GM19351 (cell line): ENCODE results near the gene CPNE9.

Experiments
- ATAC-seq: cut with Tn5 transposase; IDR thresholded peaks from one replicate; pipeline ENCODE4 v1.9.1; 2021; ENCODE audit warnings: mild to moderate bottlenecking, moderate library complexity; ENCODE audit not compliant: unreplicated experiment

CPNE9 gene

DNA sequence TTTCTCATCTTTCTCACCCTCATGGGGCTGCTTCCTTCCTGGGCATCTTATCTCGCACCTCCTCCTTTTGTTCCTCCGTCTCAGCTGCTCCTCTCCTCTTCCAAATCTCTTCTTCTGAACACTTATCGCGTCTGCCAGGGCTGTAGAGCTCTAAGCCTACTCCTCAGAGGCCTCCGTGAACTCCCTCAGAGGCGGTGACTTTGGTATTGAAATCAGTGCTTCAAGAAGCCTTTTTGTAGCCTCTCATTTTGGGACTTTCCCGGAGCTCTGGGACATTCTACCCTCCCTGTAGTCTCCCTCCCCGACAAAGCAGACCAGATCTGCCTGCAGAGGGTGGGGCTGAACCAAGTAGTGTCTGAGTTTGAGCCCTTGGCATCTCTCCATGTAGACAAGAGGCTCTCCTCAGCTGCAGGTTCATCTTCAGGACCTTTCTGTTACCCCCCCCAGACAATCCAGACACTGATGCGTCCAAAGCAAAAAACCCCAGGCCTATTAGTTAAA lies 17.5 kb upstream of the CPNE9 start:
- ATAC-seq = no peak

DNA sequence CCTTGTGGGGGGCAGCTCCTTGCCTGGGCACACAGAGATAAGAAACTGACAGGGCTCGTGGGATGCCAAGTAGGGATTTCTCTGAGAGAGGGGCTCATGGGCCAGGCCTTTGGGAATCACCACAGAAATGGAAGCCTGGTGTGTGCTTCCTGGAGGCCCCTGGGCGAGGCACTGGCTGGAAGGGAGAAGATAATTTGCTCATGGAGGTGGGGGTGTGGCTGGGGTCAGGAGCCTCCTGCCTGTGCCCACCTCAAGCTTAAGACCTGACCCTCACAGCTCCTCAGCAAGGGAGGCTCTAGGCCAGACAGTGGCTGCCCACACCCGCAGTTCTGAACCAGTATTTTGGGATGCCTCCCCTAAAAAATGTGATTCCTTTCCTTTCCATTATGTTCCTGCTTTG lies 16.9 kb upstream of the CPNE9 start:
- ATAC-seq = no peak

DNA sequence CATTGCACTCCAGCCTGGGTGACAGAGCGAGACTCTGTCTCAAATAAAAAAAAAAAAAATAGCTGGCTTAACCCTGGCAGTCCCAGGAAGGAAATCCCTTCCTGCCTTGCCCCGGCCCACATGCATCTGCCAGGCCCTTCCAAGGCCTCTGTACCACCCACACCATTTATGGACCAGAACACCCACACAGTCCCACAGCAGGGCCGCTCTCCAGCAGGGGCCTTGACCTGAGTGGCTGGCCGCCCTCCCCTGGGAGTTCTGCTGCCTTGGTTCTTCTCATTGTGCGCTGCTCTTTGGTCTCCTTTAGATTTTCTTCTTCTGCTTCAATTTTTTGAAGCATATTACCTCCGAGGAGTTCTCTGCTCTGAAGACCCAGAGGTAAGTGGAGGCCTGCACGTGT lies 16.1 kb upstream of the CPNE9 start:
- no peak for ATAC-seq

DNA sequence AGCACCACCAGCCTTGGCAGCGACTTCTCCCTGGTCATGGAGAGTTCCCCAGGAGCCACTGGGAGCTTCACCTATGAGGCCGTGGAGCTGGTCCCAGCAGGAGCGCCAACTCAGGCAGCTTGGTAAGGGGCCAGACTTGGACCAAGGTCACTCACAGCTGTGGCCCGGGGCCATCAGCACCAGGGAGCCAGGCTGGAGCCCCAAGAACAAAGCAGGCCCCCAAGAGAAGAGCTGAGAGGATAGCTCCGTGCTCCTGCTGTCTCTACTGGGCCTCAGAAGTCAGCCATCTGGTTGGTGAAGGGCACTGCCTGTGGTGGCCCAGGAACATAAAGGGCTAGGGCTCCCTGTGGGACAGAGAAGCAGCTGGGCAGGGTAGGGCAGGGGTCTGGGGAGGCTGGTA lies 14.7 kb upstream of the CPNE9 start:
- ATAC-seq = no peak

DNA sequence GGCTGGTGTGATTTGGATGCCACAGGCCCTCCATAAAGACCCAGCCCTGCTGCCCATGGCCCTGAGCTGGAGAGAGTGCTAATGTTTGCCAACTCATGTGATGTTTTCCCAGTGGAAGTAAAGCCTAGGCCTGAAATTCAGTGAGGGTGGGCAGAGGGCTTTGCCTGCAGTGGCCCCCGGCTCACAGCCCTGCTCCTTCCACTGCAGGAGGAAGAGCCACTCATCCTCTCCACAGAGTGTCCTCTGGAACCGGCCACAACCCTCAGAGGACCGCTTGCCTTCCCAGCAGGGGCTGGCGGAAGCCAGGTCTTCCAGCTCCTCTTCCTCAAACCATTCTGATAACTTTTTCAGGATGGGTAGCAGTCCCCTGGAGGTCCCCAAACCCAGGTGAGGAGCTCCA lies 13.9 kb upstream of the CPNE9 start:
- no peak for ATAC-seq

DNA sequence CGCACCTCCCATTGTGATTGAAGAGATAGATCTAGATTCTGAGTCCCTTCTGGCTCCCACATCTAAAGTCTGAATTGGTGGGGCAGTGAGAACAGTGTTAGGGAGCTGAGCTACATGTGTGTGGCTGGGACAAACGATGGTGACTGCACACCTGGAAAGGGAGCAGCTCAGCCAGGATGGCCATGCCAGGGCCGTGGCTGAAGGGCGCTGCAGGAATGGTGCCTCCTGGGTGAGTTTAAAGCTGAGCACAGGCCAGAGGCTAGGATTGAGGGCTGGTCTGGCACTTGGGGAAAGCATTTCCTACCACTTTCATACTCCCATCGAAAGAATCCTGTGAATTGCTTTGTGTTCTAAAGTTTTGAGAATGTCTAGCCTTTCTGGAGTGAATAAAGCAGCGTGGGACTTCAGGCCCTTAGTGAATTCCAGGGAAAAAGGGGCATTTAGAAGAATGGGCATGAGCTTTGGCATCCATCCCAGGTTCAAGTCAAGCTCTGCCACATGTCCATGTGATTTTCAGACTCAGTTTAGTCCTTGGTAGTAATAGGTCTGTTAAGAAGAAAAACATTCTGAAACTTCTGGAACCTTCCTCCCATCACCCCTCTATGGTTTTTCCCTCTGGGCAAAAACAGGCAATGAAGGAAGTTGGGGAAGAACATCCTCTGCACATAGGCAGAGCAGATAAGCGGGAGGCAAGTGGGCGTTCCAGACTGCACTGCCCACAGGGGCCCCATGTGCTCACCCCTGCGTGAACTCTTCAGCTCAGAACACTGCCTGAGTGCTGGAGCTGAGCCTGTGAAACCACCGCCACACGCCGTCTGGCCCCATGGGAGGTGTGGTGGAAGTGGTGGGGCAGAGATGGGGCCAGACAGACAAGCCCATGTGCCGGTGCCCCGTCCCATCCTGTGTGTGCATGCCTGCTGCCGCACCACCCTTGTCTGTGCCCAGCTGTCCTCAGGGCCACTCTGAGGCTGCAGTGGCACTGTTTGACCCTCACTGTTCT lies 12.9 kb upstream of the CPNE9 start:
- ATAC-seq = peak; percentile 99

DNA sequence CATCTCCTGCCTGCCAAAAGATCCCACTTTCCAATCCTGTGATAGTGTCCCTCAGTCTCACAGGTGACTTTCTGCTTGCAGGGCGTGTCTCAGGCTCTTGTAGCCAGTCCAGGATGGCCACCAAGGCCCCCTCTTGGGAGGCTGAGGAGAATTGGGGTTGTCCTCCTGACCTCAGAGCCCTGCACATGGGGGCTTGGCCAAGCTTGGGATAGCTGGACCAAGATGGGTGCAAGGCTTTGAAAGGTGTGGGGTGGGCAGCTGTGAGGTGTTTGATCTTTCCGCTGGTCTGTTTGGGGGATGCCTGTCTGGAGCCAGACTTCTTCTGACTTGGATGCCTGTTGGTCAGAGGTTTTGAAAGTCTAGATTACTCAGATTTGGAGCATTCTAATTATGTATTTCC lies 12.0 kb upstream of the CPNE9 start:
- no peak for ATAC-seq

DNA sequence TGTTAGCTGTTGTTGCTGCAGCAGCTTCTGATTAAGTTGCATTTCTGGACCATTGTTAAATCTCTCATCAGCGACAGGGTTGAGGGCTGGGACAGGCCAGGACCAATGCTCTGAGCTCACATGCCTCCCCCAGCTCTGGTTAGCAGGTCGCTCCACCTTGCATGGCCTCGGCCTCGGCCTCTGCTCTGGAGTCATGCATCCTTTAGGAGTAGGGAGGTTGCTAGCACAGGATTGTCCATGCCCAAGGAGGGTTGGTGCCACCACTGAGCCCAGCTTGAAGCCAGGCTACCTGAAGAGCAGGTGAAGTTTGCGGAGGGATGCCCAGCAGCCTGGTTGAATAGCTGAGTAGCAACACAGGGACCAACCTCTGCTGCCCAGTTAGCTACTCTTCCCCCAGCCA lies 11.2 kb upstream of the CPNE9 start:
- ATAC-seq = no peak

DNA sequence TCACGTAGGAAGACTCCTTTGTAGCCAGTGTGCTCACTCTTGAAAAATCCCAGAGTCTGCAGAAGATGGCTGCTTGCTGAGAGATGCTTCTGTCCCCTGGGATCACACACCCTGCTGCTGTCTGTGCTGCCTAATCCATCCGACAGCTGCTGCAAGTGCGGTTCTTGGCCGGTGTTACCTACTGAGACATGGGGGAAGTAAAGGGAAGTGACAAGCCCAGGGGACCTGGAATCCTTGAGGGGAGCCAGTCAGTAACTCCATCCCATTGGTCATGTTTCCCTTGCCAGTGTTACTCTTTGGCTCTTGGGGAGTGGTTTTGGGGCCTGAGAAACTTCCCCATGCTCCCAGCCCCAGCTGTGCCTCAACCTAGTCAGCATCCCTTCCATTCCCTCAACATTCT lies 8.3 kb upstream of the CPNE9 start:
- ATAC-seq = no peak

DNA sequence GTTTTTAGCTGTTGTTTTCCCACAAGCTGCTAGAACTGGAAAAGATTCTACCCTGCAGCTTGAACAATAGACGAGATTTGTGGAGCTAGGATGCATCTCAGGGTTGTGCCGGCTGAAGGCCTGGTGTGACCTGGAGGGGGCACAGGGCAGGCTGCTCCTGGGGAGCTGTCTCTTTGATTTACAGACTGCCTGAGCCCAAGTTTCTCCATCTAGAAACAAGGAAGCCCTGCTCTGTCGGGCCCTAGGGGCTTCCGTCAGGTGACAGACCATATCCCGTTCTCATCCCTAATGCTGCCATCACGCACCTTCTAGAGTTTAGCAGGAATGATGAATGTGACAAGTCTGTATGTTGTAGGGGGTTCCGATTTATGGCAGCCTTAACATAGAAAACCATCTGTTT lies 7.9 kb upstream of the CPNE9 start:
- ATAC-seq = no peak

DNA sequence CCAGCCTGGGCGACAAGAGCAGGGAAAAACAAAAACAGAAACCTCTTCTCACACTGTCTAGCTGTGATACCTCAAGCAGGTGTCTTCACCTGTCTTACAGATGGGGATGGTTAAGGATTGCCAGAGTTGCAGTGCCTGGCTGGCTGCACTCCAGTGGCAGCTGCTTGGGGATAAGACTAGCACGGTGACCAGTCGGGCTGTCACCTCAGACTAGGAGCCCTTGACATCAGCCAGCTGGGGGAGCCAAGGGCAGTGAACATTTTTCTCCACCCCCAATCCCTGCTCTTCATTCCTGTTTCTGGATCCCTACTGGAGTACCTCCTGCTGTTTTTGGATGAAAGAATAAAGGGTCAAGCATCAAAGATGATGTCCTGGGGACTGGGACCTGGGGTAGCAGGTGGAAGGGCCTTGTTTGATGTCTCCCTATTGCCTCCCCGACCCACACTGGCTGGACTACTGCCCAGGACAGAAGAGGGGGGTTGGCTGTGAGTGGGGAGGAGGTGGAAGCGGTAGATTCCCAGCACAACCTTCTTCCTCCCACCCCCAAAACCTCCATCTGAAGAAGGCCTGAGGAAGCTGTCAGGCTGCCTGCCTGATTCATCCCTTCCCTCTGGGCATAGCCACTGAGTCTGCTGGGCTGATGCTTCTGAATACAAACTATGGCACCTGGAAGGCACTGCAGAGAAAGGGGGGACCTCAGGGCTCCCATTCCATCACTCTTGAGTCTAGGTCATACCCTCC lies 7.0 kb upstream of the CPNE9 start:
- no peak for ATAC-seq

DNA sequence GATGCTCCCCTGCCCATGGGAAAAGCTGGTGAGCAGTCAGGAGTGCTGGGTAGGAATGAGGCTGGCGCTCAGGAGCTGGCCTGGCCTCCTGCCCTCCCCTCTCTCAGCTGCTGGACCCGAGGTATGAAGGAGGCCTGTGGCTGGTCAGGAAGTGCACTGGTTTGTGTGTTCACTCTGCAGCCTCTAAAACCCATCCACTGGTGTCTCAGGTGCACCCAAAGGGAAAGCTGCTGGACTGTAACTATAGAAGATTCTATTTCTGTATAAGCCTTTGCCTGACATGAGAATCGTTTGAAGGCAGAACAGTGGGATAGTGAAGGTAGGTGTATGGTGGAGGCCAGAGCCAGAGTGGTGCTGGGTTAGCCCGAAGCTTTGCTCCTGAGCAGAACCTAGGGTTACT lies 5.7 kb upstream of the CPNE9 start:
- no peak for ATAC-seq

DNA sequence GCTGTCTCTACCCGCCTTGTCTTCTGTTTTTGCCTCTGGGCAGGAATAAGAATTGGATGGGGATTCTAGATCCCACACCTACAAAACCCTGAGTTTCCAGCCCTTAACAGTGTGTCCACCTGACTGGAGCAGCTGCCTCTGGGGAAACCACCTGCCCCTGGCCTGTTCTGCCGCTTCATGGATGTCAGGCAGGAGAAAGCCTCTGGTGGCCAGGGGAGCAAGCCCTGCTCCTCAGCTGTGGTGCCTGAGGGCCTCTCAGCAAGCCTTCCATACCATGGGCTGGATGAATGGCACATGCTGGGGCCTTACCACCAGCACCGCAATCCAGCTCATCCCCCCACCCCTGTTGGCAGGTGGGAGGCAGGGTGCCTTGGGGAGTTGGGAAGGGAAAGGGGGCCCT lies 5.3 kb upstream of the CPNE9 start:
- ATAC-seq = no peak

DNA sequence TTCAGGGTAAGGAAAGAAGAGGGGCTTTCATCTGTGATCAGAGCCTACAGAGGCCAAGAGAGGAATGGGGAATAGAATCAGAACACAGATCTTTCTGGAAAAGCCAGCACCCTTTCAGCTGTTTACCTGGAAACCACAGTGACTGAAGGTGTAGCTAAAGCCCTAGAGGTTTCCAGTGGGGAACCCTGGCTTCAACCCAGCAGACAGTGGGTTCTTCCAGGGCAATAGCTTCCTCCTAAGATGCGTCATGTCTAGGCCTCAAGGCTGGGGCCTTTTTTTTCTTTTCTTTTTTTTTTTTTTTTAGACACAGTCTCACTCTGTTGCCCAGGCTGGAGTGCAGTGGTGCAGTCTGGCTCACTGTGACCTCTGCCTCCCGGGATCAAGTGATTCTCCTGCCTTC lies 3.1 kb upstream of the CPNE9 start:
- no peak for ATAC-seq

DNA sequence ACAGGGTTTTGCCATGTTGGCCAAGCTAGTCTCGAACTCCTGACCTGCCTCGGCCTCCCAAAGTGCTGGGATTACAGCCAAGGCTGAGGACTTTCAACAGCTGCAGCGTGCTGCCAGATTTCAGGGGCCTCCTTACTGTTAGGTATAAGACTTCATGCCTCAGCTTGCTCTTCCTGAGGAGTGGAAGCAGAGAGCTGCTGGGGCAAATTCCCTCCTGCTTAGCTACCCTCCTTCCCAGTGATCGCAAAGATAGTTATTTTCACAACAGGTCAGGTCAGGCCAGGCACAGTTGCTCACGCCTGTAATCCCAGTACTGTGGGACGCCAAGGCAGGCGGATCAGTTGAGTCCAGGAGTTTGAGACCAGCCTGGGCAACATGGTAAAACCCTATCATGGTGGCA lies 2.6 kb upstream of the CPNE9 start:
- ATAC-seq = no peak

DNA sequence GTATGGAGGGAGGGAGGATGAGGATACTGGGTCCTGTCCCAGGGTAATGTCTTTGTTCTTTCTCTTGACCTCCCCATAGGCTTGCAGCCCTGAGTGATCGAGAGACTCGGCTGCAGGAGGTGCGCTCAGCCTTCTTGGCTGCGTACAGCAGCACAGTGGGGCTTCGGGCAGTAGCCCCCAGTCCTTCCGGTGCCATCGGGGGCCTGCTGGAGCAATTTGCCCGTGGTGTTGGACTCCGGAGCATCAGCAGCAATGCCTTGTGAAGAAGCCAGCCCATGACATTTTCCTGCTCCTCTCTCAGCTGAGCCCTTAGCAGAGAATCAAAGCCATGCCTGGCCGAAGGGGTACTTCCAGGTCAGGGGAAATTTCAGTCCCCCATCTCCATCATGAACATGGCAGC lies 1.9 kb upstream of the CPNE9 start:
- ATAC-seq = no peak

DNA sequence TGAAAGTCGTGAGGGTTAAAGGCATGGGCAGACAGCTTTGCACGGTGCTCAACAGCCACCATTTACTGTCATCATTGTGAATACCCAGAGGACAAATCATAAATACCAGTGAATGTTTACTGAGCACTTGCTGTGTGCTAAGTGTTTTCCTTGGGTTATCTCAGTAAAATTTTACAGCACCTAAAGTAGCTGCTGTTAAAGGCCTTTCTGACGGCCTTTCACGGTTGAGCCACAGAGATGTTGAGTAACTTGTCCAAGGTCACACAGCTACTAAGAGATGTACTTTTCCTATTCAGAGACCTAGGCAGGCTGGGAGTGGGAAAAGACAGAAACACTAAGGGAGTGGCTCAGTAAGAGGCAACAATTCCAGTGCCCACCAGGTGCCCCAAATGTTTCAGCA lies 393 bp upstream of the CPNE9 start:
- no peak for ATAC-seq

DNA sequence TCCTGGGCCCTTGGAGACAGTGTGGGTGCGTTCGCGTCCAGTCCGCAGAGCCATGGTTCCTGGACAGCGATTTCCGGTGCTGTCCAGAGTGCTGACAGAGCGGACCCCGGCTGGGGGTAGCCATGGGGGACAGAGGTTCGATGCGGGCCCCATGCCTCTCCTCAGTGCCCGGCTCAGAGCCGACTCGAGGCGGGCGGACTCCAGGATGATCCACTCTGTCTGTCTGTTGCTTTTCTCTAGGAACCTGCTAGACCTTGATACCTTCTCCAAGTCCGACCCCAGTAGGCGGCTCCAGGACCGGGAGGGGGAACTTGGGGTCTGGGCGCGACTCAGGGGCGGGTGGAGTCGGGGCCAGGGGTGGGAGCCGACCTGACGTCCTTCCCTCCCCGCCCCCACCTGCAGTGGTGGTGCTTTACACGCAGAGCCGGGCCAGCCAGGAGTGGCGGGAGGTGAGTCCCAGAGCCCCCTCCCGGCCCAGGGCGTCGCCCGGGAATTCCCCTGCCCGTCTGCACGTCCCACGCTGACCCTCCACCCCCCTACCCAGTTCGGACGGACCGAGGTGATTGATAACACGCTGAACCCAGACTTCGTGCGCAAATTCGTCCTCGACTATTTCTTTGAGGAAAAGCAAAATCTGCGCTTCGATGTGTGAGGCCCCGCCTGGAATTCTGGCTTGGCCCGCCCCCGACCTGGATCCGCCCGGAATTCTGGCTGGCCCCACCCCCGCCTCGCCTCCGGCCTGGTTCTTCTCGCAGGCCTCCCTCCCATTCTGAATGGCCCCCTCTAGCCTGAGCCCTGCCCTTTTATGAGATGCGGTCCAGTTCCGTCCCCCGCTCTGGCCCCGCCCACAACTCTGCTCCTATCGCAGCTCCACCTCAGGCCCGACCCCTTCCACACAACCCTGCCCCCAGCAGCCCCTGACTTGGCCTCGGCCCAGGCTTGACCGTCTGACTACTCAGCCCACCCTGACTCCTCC lies 1.0 kb downstream of the CPNE9 start:
- ATAC-seq = no peak

DNA sequence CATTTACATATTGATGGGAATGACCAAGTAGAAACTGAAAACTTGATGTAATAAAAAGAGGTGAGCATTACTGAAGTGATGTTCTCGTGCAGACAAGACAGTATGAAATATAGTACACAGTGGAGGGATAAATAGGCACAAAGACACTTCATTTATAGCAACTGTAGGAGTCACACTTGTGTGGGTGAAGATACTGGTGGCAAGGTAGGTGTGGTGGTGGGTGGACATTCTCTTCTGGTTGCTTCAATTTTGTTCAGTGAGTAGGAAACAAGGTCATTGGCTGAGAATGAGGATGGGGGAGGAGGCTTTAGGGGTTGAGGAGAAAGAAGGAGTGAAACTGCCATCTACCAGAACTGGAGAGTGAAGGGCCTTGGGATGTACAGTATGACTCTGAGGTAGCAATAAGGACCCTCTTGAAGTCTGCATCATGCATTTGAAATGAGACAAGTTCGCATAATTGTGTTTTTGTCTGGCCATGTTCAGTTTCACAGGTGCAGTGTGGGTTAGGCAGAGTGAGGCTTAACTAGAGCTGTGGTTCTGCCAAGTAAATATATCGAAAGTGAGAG lies 6.6 kb downstream of the CPNE9 start:
- no peak for ATAC-seq

DNA sequence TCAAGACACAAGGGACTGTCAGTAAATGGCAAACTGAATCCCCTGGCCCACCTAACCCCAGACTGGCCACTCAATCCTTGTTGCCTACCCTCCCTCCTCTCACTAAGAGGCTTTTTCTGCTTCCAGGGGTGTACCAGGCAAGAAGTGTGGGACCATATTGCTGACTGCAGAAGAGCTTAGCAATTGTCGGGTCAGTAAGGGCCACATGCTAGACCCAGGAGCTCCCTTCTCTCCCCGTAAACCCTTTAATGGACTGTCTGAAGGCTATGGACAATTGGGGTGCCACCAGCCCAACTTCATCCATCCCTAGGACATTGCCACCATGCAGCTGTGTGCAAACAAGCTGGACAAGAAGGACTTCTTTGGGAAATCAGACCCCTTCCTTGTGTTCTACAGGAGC lies 8.8 kb downstream of the CPNE9 start:
- no peak for ATAC-seq

DNA sequence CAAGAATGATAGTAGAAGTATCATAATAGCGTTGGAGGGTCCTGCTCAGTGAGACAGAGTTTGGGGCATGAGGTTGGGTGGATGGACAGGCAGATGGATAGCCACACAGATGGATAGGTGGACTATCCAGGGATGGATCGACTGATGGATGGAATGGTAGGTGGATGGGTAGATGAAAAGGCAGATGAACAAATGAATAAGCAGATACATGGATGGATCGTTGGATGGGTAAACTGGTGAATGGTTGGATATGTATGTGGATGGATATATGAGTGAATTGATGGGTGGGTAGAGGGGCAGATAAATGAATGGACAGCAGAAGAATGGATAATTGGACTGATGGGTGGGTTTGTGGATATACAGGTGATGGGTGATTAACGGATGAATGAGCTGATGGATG lies 9.5 kb downstream of the CPNE9 start:
- ATAC-seq = no peak
